CD4-positive, alpha-beta T cell treated with Interleukin-15 for 4 hours (primary cell): Measurements from ENCODE around the gene GH2.
"Not testable (repeated sequence)": the region's sequence is repeated elsewhere in the genome, so short reads cannot be mapped to it uniquely, and the experiment has no call there.

Experiments
- DNase-seq: peaks from one replicate; pipeline ENCODE4 v3.0.0-alpha.2; 2020; ENCODE audit warnings: low spot score

GH2 gene

DNA sequence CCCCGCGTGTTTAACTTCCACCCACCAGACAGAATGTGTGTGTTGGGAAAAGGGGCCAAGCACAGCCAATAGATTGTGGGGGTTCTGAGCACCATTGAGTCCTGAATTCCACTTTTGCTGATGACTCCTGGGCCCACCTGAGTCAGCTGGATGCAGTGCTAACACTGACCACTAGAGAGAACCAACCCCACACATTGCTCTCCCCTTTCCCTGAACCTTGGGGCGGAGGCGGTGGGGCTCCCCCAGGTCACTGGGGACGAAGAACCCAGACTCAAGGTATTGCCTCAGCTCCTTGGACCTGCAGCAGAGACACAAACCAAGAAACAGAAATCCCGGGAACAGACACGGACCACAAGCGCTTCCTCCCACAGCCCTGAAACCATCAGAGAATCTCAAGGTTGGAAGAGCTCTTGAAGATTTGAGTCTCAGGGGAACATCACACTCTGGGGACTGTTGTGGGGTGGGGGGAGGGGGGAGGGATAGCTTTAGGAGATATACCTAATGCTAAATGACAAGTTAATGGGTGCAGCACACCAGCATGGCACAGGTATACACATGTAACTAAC, 7.6 kb downstream of the GH2 start:
- DNase-seq, result not testable (repeated sequence)

DNA sequence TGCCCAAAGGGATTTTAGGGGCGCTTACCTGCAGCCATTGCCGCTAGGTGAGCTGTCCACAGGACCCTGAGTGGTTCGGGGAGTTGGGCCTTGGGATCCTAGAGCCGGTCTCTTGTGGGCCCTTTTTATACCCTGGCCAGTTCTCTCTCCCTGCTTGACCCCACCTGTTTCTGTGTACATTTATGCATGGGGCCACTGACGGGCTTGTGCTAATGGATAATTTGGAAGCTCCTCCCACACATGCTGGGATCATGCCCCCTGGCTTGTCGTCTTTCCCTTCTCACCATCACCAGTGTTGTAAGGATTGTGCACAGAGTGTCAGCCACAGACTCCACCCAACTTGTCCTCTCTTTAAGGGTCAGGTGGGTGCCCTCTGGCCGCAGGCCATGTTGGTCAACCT, 8.2 kb downstream of the GH2 start, which contains the start of gene CSH2:
Gene CSH2, minus strand, starts transcription at position 101 of the 400 bp plus-strand sequence. Its CDS starts 63 bp downstream, at position 38.
- DNase-seq, result not testable (repeated sequence)

DNA sequence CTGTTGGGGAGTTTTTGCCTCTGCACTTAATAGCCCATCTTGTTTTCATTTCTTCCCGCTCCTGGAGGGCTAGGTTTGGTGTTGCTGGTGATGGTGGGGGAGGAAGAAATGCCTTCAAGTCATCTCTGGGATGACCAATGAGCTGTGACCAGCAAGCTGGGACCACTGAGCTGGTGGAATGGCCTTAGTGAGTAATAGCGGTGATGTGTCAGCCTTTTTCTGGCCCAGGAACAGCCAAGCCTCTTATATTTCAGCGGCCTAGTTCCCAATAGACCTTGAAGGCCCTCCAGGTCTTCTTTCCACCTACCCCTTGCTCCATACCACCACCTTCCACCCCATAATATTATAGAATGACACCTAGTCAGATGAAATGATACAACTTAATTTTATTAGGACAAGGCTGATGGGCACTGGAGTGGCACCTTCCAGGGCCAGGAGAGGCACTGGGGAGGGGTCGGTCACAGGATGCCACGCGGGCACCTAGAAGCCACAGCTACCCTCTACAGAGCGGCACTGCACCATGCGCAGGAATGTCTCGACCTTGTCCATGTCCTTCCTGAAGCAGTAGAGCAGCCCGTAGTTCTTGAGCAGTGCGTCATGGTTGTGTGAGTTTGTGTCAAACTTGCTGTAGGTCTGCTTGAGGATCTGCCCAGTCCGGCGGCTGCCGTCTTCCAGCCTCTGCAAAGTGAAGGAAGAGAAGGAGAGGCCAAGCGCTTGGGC, 9.9 kb downstream of the GH2 start:
- not testable (repeated sequence) for DNase-seq

DNA sequence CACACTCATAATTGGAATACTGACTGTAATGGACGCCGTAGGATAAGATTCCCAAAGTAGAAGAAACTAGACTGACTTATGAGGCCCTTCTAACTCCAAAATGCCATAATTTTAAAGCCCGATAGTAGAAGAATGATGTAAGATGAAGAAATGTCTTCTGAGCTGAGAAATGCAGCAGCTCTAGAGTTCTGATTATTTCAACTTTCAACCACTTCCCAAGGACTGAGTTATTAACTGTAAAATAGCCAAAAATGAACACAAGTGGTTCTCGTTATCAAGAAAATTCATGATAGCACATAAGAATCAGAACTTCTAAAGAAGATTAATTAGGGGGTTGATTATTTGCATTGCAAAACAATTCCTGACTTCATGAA, 11.5 kb downstream of the GH2 start:
- DNase-seq, result not testable (repeated sequence)

DNA sequence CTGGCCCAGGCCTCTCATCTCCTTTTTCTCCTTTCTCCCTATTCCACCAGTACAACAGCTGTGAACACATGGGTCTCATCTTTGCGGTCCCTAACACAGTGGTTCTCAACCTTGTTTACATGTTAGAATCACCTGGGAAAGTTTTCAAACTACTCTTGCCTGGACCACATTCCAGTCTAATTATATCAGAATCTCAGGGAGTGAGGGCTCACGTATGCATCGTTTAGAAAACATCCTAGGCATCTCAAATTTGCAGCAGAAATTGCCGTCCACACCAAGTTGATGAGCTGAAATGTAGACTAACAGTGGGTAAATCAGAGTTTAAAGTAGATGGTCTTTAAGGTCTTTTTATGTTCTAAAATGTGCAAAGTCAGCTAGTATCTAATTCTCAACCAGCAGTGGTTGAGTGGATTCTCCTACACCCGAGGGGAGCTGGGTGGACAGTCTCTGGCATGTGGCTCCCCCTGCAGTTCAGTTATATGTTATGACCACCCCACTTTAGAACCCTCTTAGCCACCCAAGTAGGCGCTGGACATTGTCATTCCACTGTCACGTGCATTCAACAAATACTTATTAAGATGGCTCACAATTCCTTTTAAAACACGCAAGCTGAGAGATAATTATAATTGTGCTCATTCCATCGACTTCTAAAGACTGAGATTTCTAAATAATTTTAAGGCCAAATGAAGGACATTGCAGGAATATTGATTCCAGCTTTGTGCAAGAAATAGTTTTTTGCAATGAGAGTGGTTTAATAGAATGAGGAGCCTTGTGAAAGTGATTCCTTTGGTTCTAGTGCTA, 12.1 kb downstream of the GH2 start:
- not testable (repeated sequence) for DNase-seq

DNA sequence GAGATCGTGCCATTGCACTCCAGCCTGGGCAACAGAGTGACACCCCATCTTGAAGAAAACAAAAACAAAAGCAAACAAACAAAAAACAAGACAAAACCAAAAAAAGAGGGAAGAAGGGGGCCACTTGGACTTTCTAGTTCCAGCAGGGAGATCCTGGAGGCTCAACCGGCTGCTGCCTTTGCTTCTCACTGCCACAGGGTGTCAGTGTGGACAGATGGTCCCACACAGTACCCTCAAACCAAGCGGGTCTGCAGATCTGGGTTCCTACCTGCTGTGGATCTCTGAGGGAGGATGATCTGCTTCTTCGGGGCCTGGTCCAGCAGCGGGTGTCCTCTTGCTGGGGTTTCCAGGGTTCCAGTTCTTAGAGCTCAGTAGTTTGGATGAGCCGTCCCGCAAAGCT, 15.1 kb downstream of the GH2 start:
- DNase-seq, result not testable (repeated sequence)

DNA sequence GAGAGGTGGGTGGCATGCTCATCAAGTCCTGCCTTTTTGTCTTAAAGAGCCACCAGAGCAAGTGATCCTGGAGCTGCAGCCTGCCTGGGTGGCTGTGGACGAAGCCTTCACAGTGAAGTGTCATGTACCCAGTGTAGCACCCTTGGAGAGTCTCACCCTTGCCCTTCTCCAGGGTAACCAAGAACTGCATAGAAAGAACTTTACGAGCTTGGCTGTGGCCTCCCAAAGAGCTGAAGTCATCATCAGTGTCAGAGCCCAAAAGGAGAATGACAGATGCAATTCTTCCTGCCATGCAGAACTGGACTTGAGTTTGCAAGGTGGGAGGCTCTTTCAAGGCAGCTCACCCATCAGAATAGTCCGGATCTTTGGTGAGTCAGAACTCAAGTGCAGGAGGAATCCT, 22.5 kb downstream of the GH2 start:
- no peak for DNase-seq

DNA sequence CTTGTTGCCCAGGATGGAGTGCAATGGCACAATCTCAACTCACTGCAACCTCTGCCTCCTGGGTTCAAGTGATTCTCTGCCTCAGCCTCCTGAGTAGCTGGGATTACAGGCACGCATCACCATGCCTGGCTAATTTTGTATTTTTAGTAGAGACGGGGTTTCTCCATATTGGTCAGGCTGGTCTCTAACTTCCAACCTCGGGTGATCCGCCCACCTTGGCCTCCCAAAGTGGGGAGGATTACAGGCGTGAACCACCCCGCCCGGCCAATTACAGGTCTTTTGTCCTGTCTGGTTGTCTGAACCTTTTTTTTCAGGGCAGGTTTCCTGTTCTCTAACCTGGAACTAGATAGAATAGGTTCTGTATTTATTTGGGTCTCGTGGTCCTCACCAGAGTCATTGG, 25.3 kb downstream of the GH2 start:
- not testable (repeated sequence) for DNase-seq

DNA sequence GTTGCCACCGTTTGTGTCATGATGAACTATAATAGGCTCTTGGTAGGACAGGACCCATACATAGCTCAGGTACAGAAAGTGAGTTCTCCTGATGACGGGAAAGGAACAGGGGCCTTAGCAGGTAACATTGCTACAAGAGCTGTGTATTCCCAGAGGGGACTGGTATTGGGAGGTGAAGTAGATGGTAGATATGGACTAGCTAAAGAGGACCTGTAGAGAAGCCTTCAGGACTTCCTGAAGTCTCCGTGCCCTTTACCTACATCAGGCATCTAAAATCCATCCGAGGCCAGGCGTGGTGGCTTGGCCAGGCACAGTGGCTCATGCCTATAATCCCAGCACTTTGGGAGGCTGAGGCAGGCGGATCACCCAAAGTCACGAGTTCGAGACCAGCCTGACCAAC, 26.6 kb downstream of the GH2 start:
- no peak for DNase-seq

DNA sequence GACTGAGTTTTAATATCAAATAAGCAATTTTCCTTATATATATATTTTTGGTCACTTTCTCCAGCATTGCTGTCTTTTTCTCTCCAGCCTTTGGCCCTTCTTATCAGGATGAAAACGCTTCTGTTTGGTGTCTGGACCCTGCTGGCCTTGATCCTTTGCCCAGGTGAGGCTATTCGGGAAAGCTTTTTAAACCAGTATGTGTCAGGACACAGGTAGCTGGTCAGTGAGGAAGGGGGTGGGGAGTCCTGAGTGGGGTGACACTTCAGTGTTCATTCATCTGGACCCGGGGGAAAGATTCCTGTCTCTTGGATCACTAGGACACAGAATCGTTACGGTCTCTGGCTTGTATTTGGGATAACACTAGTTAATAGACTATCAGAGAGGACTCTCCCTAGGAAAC, 27.0 kb downstream of the GH2 start:
- DNase-seq, result no peak

DNA sequence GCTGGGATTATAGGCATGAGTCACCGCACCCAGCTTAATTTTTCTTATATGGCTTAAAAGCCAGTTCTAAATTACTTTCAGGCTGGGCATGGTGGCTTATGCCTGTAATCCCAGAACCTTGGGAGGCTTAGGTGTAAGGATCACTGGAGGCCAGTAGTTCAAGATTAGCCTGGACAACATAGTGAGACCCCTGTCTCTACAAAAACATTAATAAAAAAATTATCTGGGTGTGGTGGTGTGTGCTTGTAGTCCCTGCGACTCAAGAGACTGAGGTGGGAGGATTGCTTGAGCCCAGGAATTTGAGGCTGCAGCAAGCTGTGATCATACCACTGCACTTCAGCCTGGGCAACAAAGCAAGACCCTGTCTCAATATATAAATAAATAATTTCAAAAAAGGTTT, 28.5 kb downstream of the GH2 start:
- no peak for DNase-seq

DNA sequence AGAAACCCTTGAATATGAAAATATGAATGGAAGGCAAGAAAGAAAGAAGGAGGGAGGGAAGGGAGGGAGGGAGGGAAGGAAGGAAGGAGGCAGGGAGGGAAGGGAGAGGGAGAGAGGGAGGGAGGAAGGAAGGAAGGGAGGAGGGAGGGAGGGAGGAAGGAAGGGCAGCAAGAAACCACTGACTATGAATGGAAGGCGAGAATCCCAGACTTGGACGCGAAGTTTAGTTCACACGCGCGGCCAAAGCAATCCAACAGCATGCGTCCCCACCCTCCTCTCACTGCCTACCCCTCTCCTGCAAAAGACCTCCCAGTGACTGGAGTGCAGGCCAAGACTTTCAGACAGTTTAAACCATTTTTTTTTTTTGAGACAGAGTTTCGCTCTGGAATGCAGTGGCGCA, 31.3 kb downstream of the GH2 start:
- no peak for DNase-seq

DNA sequence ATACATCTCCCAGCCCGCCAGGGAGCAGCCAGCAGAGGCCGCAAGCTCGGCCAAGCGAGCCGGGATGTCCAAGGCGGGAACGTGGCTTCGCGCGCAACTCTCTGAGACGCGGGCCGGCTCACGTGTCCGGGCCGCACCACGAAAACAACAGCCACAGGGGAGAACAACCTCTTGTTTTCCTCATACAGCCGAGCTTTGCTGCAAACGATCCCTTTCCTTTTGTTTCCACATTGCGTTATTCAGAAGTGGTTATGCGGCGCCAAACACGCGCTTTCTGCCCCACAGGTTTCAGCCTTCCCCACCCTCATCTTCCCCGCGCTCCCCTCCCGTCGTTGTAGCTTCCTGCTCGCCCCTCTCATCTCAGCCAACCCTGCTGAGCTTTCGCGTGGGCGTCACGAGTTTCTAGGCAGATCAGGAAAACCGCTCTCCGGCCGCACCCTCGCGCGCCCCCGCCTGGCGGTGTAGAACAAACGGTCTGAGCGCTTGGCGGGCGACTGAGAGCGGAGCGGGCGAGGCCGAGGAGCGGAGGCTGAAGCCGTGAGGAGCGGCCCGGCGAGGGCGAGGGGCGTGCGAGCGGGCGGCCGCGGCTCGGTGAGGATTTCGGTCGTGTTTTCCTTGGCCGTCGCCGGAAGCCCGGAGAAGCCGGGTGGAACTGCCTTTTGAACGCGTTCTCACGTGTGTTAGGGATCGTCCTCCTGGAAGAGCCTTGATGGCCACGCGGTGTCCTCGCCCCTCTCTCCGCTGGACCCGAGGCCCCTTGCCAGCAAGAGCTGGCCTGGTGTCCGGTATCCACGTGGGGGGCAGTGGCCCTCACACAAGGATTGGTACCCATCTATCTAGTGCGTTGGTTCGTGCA, 32.7 kb downstream of the GH2 start:
- DNase-seq, result peak; percentile 92

DNA sequence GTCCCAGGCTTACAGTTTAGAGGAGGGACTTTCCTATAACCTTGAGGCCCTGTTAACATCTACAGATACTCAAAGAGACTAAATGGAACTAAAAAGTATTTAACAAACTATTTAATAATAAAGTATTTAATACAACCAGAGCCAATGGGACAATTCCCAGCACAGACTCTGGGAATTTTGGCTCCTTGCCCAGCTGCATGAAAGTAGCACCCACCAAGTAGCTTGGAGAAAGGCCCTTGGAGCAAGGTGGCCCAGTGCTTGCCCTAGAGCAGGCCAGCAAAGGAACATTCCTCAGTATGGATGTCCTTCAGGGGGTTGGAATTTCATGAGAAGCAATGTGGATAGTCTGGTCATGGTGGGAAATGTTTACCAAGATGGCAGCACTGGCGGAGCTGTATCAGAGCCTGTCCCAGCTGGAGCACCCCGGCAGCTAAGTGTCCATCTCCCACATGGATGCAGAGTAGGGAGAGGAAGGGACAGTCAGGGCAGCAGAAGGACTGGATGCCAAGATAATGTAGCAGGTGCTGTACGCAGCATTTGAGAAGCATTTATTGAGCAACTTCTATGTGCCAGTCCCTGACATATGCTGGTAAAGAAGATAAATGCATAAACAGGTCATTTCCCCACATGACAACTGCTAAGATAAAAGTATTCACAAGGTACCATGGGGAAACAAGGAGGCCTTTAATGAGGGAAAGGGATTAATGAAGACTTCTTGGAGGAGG, 34.1 kb downstream of the GH2 start:
- no peak for DNase-seq

DNA sequence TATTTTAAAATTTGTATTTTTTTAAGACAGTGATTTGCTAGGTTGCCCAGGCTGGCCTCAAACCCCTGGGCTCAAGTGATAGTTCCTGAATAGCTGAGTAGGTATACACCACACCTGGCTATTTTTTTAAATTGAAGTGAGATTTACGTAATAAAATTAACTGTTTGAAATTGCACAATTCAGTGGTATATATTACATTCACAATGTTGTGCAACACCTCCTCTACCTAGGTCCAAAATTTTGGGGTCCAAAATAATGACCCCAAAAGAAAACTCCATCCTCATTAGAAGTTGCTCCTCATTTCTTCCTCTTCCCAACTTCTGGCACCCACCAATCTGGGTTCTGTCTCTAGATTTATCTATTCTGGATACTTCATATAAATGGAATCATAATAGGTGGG, 36.2 kb downstream of the GH2 start:
- DNase-seq, result no peak

DNA sequence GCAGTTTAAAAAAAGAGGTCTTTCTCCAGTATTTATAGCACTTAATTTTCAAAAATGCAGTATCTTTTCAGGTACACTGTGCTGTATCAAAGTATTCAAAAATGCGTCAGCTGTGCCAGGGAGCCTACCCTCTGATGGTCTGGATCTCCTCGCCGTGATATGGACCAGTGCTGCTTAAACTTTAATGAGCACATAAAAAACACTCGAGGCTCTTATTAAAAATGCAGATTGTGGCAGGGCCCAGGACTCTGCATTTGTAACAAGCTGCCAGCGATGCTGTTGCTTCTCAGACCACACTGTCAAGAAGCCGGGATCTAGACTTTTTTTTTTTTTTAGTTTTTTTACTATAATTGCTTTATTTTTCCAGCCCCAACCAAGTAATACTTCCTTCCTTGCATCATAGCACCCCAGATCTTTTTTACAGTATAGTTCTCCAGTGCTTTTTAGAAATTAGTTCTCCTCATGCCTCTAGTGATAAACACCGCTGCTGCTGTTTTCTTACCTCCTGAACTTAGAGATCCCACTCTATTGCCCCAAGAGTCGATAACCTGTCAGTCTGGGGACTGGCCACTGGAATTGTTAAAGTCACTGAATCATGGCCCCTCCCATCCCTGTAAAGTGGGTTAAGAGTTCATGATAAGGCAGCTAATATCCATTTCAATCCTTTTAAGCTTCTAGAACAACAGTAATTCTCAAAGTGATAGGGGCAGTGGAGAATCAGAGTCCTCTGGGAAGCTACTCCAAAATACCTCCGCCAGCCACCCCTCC, 37.6 kb downstream of the GH2 start:
- DNase-seq, result no peak

DNA sequence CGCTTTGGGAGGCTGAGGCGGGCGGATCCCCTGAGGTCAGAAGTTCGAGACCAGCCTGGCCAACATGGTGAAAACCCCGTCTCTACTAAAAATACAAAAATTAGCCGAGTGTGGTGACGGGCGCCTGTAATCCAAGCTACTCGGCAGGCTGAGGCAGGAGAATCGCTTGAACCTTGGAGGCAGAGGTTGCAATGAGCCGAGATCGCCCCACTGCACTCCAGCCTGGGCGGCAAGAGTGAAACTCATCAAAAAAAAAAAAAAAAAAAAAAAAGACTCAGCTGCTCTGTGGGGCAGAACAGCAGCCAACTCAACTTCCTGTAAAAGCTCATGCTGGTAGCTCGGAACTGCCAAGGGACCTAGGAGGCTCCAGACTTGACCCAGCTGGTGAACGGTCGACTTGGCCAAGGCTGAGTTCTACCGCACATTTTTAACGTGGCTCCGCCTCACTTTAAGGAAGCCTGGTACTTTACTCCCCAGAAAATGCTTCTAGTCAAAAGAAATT, 38.3 kb downstream of the GH2 start:
- peak; percentile 21 for DNase-seq

DNA sequence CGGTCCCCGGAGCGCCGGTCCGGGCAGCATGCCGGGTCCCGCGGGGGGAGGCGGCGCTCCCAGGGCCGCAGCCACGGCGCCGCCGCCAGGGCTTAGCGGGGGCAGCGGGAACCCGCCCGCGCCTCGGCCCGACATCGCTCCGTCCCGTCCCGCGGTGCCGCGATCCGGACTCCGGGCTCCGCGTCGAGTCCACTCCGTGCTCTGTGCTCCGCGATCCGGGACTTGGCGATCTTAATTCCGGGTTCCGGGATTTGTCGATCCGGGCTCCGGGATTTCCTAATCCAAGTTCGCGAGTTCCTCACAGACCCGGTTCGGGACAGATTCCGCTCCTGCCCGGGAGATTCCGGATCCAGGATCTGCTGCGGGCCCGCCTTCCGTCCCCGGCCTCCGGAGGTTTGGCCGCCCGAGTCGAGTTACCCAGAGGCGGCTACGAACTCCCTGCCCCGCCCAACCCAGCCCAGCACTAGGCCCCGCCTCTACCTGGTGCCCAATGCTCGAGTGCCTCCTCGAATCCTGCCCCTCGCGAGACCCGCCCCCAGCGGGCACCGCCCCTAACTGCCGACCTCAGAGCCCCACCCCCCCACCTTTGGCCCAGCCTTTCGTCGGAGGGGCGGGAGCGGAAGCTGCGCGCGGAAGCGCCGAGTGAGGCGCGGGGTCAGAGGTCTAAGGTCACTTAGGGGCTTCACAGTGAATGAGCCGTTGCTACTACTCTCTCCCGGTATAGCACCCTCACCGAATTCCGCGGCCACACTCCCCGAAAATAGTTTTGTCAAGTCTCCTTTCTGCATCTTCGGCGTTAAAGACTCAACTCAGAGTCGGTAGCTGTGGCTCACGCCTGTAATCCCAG, 39.0 kb downstream of the GH2 start, which contains the start of gene SMARCD2:
Gene SMARCD2, minus strand, starts transcription at position 146 of the 847 bp plus-strand sequence. Its CDS starts 11 bp downstream, at position 135.
- DNase-seq, result peak; percentile 99

DNA sequence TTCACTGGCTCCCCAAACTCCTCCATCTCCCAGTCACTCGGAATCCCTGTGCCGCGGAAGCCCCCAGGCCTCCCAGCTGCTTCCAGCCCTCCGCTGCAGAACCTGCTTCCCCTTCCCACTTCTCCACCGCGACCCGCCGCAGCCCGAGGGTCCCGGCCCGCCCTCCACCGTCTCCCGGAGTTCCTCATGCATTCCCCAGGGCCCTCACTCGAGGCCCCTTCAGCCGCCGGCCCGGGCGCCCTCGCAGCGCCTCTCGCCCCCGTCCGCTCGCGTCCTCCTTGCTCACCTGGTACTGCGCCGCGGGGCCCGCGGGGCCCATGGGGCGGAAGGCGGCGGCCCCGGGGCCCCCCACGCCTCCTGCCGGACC, 39.6 kb downstream of the GH2 start:
- DNase-seq, result no peak
